Neural progenitor cell (in vitro differentiated cells): ENCODE results near the gene BCL2A1. TPM values are rescaled to one million over a fixed set of nuclear protein-coding genes. Genes with fewer than 3 reads are reported as not detected.

Experiments used
- DNase-seq: peaks from one replicate; pipeline ENCODE4 v3.0.0-alpha.2; 2016; ENCODE audit warnings: low spot score
- H2AFZ ChIP-seq: fragments of 200-600 bp; sonication (generic); replicated peaks from 2 replicates; pipeline ENCODE4 v1.6.1; 2016; ENCODE audit warnings: antibody characterized with exemption
- H3F3A ChIP-seq: fragments of 200-600 bp; sonication (generic); 2 replicates; pipeline ENCODE4 v1.6.1; 2016; ENCODE audit warnings: antibody characterized with exemption, low read depth
- H3K27ac ChIP-seq: fragments of 200-600 bp; sonication (generic); 2 replicates; pipeline ENCODE4 v1.5.1; 2016; ENCODE audit warnings: mild to moderate bottlenecking
- H3K27me3 ChIP-seq: fragments of 200-600 bp; sonication (generic); 2 replicates; pipeline ENCODE4 v1.6.1; 2016; ENCODE audit warnings: mild to moderate bottlenecking, moderate library complexity
- H3K36me3 ChIP-seq: fragments of 200-600 bp; sonication (generic); 2 replicates; pipeline ENCODE4 v1.5.1; 2016
- H3K4me1 ChIP-seq: fragments of 200-600 bp; sonication (generic); 2 replicates; pipeline ENCODE4 v1.6.1; 2016; ENCODE audit warnings: mixed run types
- H3K4me2 ChIP-seq: fragments of 200-600 bp; sonication (generic); 2 replicates; pipeline ENCODE4 v1.6.1; 2016
- H3K4me3 ChIP-seq: fragments of 200-600 bp; sonication (generic); 2 replicates; pipeline ENCODE4 v1.5.1; 2016
- H3K79me2 ChIP-seq: fragments of 200-600 bp; sonication (generic); 2 replicates; pipeline ENCODE4 v1.6.1; 2016; ENCODE audit warnings: low read depth
- H3K9ac ChIP-seq: fragments of 200-600 bp; sonication (generic); 2 replicates; pipeline ENCODE4 v1.6.1; 2016
- H3K9me3 ChIP-seq: fragments of 200-600 bp; sonication (generic); 2 replicates; pipeline ENCODE4 v1.5.1; 2016; ENCODE audit warnings: low read depth
- H4K20me1 ChIP-seq: fragments of 200-600 bp; sonication (generic); 2 replicates; pipeline ENCODE4 v1.6.1; 2016; ENCODE audit warnings: low read depth
- H3K27ac Mint-ChIP-seq: 3 replicates; pipeline ENCODE4 v1.8.0; 2021; ENCODE audit warnings: mixed read lengths
- H3K27me3 Mint-ChIP-seq: 2 replicates; pipeline ENCODE4 v1.8.0; 2022; ENCODE audit warnings: low read depth, mild to moderate bottlenecking, inconsistent platforms, moderate library complexity, mixed read lengths; ENCODE audit not compliant: insufficient read depth
- H3K36me3 Mint-ChIP-seq: 3 replicates; pipeline ENCODE4 v1.8.0; 2021; ENCODE audit warnings: mixed read lengths
- H3K4me1 Mint-ChIP-seq: 3 replicates; pipeline ENCODE4 v1.8.0; 2021; ENCODE audit warnings: mixed read lengths
- H3K4me3 Mint-ChIP-seq: 3 replicates; pipeline ENCODE4 v1.8.0; 2021; ENCODE audit warnings: mild to moderate bottlenecking, moderate library complexity, mixed read lengths
- H3K9me3 Mint-ChIP-seq: 3 replicates; pipeline ENCODE4 v1.8.0; 2020; ENCODE audit warnings: mixed read lengths
- EZH2 ChIP-seq: fragments of 200-600 bp; sonication (generic); IDR thresholded peaks from 2 replicates; pipeline ENCODE4 v1.6.1; 2017; ENCODE audit warnings: antibody characterized with exemption, mild to moderate bottlenecking, moderate library complexity
- EZH2phosphoT487 ChIP-seq: fragments of 200-600 bp; sonication (generic); IDR thresholded peaks from 2 replicates; pipeline ENCODE4 v1.6.1; 2017; ENCODE audit warnings: antibody characterized with exemption
- total RNA-seq: library from RNA; depleted of rRNA; stranded (reverse); fragments of >200 nt; gene quantifications from 2 replicates; pipeline ENCODE4 v1.2.3, GENCODE V29; 2015; ENCODE audit warnings: low replicate concordance
- TF ChIP-seq, protein P1 (sequence below): fragments of 200-600 bp; sonication (generic); IDR thresholded peaks from 2 replicates; pipeline ENCODE4 v1.5.1; 2017; ENCODE audit warnings: antibody characterized with exemption, mild to moderate bottlenecking

Gene BCL2A1
- total RNA-seq, 1 donor from 2014 or later: not detected

DNA sequence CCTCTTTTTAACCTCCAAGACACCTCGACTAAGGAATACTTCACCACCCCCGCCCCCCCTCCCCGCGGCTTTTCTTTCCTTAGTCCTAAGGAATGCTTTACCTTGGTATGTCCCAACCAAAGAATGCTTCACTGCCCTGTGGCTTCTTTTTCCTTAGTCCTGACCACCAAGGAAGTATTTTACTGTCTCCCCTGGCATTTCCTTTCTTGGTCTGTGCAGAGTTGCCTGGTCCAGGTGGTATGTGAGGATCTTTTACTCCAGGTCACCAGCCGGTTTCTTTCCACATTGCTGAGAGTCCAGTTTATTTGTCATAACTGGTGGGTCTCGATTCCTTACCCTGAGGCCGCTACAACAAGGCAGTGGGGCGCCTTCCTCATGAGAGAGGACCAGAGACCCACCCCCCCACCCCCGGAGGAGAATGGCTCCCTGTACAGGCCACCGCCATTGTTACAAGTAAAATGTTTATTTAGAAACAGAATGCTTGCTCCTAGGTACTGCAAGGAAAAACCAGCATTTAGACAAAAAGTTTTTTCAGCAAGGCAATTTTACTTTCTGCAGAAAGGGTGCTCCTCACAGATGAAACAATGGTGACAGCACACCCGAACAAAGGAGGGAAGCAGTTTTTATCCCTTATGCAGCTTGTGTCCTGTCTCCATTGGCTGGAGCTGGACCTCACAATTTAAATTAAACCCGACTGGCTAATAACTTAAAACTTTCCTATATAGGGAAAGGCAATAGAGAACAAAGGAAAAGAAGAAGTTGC lies 51.1 kb downstream of the BCL2A1 start:
- H3K4me3 Mint-ChIP-seq: no peak overlapping the region

GRCh38 chr15:79919090-79919748 lies 51.8 kb downstream of the BCL2A1 start:
- Histone ChIP-seq H4K20me1 (peaks cover 18% of the 10 kb centered on the region), H3K4me2 (peak overlapping the region; percentile 76), H3K9me3 (no peaks in the 10 kb centered on the region), H3K79me2 (peaks cover 63% of the 10 kb centered on the region), H3K36me3 (peaks cover 2% of the 10 kb centered on the region), H3K27ac (peak overlapping the region; percentile 95), H3K27me3 (no peaks in the 10 kb centered on the region), H3K4me3 (peak overlapping the region; percentile 38), H3F3A (peaks cover 43% of the 10 kb centered on the region), H3K4me1 (peaks cover 37% of the 10 kb centered on the region), H3K9ac (no peak overlapping the region), H2AFZ (peak overlapping the region; percentile 8)
- H3K4me1 Mint-ChIP-seq: peaks cover 9% of the 10 kb centered on the region
- H3K27ac Mint-ChIP-seq: no peak overlapping the region
- H3K9me3 Mint-ChIP-seq: peaks cover 60% of the 10 kb centered on the region
- TF ChIP-seq, protein P1, sequence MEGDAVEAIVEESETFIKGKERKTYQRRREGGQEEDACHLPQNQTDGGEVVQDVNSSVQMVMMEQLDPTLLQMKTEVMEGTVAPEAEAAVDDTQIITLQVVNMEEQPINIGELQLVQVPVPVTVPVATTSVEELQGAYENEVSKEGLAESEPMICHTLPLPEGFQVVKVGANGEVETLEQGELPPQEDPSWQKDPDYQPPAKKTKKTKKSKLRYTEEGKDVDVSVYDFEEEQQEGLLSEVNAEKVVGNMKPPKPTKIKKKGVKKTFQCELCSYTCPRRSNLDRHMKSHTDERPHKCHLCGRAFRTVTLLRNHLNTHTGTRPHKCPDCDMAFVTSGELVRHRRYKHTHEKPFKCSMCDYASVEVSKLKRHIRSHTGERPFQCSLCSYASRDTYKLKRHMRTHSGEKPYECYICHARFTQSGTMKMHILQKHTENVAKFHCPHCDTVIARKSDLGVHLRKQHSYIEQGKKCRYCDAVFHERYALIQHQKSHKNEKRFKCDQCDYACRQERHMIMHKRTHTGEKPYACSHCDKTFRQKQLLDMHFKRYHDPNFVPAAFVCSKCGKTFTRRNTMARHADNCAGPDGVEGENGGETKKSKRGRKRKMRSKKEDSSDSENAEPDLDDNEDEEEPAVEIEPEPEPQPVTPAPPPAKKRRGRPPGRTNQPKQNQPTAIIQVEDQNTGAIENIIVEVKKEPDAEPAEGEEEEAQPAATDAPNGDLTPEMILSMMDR: no peak
- TF ChIP-seq EZH2 (no peak), EZH2phosphoT487 (no peak)
- H3K36me3 Mint-ChIP-seq: peaks cover 65% of the 10 kb centered on the region
- no peak overlapping the region for H3K4me3 Mint-ChIP-seq
- peaks cover 7% of the 10 kb centered on the region for H3K27me3 Mint-ChIP-seq
- peak; percentile 74 for DNase-seq

More for the DNA sequence above, 51.1 kb downstream of the BCL2A1 start:
- peak overlapping the region; percentile 95 for H3K27ac ChIP-seq
- no peak overlapping the region for H2AFZ ChIP-seq
- H3K4me1 ChIP-seq: peaks cover 37% of the 10 kb centered on the region
- no peaks in the 10 kb centered on the region for H3K36me3 ChIP-seq
- peaks cover 63% of the 10 kb centered on the region for H3K79me2 ChIP-seq
- Mint-ChIP-seq H3K27me3 (peaks cover 5% of the 10 kb centered on the region), H3K9me3 (peaks cover 56% of the 10 kb centered on the region), H3K27ac (no peak overlapping the region), H3K4me1 (peaks cover 9% of the 10 kb centered on the region), H3K36me3 (peaks cover 60% of the 10 kb centered on the region)
- peak overlapping the region; percentile 76 for H3K4me2 ChIP-seq
- TF ChIP-seq EZH2 (no peak), EZH2phosphoT487 (no peak)
- TF ChIP-seq, protein P1: no peak
- H4K20me1 ChIP-seq: peaks cover 18% of the 10 kb centered on the region
- peak overlapping the region; percentile 38 for H3K4me3 ChIP-seq
- H3K9me3 ChIP-seq: no peaks in the 10 kb centered on the region
- peak; percentile 57 for DNase-seq
- no peak overlapping the region for H3K9ac ChIP-seq
- peaks cover 49% of the 10 kb centered on the region for H3F3A ChIP-seq
- no peaks in the 10 kb centered on the region for H3K27me3 ChIP-seq

DNA sequence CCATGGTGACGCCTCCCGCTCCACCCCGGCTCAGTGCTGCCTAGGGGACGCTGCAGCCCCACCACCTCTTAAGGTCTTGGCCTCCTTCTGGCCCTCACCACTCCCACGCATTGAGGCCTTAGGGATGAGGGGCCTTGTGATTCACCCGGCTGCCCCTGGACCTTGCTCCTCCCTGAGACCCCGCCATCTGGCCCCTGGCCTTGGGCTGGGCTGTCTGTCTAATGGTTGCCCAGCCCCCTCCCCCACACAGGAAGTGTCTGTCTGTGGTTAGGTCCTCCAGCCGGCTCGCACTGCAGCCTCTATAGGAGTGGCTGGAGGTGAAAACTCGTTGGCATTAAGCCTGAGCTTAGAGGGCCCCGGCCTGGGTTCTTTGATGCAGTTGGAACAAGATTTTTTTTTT lies 52.7 kb downstream of the BCL2A1 start:
- Mint-ChIP-seq H3K4me1 (peaks cover 6% of the 10 kb centered on the region), H3K4me3 (no peak overlapping the region), H3K36me3 (peaks cover 71% of the 10 kb centered on the region), H3K9me3 (peaks cover 58% of the 10 kb centered on the region), H3K27ac (no peak overlapping the region), H3K27me3 (peaks cover 7% of the 10 kb centered on the region)
- Histone ChIP-seq H3K79me2 (peaks cover 68% of the 10 kb centered on the region), H3K9me3 (no peaks in the 10 kb centered on the region), H2AFZ (no peak overlapping the region), H4K20me1 (peaks cover 18% of the 10 kb centered on the region), H3K4me2 (peak overlapping the region; percentile 76), H3K4me3 (no peak overlapping the region), H3K27me3 (no peaks in the 10 kb centered on the region), H3K36me3 (peaks cover 7% of the 10 kb centered on the region), H3F3A (peaks cover 36% of the 10 kb centered on the region), H3K27ac (no peak overlapping the region), H3K9ac (no peak overlapping the region), H3K4me1 (peaks cover 37% of the 10 kb centered on the region)
- TF ChIP-seq, protein P1: no peak
- TF ChIP-seq EZH2phosphoT487 (no peak), EZH2 (no peak)
- DNase-seq: peak; percentile 53
